ENCODE data around the gene CCDC60.

CCDC60 gene

GRCh38 chr12:119415714-119416113 lies 81.2 kb downstream of the CCDC60 start:
- DNase-seq: no peak
- no peak for TF ChIP-seq POLR2A (IDR thresholded peaks at IDR 0.05; ENCODE audit: low read length)
- TF ChIP-seq GATA1 (IDR thresholded peaks at IDR 0.05; ENCODE audit: low read depth, low read length): no peak

GRCh38 chr12:119417440-119417839 lies 82.9 kb downstream of the CCDC60 start:
- TF ChIP-seq GATA1 (IDR thresholded peaks at IDR 0.05; ENCODE audit: low read depth, low read length): no peak
- TF ChIP-seq POLR2A (IDR thresholded peaks at IDR 0.05; ENCODE audit: low read length): no peak
- no peak for DNase-seq

- no peak for TF ChIP-seq GATA1 (IDR thresholded peaks at IDR 0.05; ENCODE audit: low read depth, low read length)
- DNase-seq: no peak
These were observed 84.9 kb downstream of the CCDC60 start for GRCh38 chr12:119419381-119419780.

GRCh38 chr12:119423285-119423684 lies 88.8 kb downstream of the CCDC60 start:
- TF ChIP-seq GATA1 (IDR thresholded peaks at IDR 0.05; ENCODE audit: low read depth, low read length): no peak
- TF ChIP-seq POLR2A (IDR thresholded peaks at IDR 0.05; ENCODE audit: low read length): no peak
- DNase-seq: peak in 1 of 2 experiments; percentile 5

- TF ChIP-seq GATA1 (IDR thresholded peaks at IDR 0.05; ENCODE audit: low read depth, low read length) (no peak), POLR2A (IDR thresholded peaks at IDR 0.05; ENCODE audit: low read length) (no peak)
- DNase-seq: no peak
These were observed 91.1 kb downstream of the CCDC60 start for GRCh38 chr12:119425623-119426022.

GRCh38 chr12:119431151-119431550 lies 96.6 kb downstream of the CCDC60 start:
- DNase-seq: no peak
- no peak for TF ChIP-seq POLR2A (IDR thresholded peaks at IDR 0.05; ENCODE audit: low read length)
- TF ChIP-seq GATA1 (IDR thresholded peaks at IDR 0.05; ENCODE audit: low read depth, low read length): no peak

- no peak for TF ChIP-seq POLR2A (IDR thresholded peaks at IDR 0.05; ENCODE audit: low read length)
- TF ChIP-seq GATA1 (IDR thresholded peaks at IDR 0.05; ENCODE audit: low read depth, low read length): no peak
- DNase-seq: no peak
These were observed 98.4 kb downstream of the CCDC60 start for GRCh38 chr12:119432949-119433348.

GRCh38 chr12:119440803-119441360 lies 106.4 kb downstream of the CCDC60 start:
- DNase-seq: no peak
- no peak for TF ChIP-seq GATA1 (IDR thresholded peaks at IDR 0.05; ENCODE audit: low read depth, low read length)
- TF ChIP-seq POLR2A (IDR thresholded peaks at IDR 0.05; ENCODE audit: low read length): no peak

GRCh38 chr12:119444462-119445044 lies 110.0 kb downstream of the CCDC60 start:
- peak; percentile 79 to 88 for DNase-seq
- no peak for TF ChIP-seq GATA1 (IDR thresholded peaks at IDR 0.05; ENCODE audit: low read depth, low read length)
- TF ChIP-seq POLR2A (IDR thresholded peaks at IDR 0.05; ENCODE audit: low read length): no peak

GRCh38 chr12:119446459-119446858 lies 111.9 kb downstream of the CCDC60 start:
- no peak for DNase-seq
- TF ChIP-seq POLR2A (IDR thresholded peaks at IDR 0.05; ENCODE audit: low read length): no peak
- TF ChIP-seq GATA1 (IDR thresholded peaks at IDR 0.05; ENCODE audit: low read depth, low read length): no peak

GRCh38 chr12:119447126-119447525 lies 112.6 kb downstream of the CCDC60 start:
- DNase-seq: no peak
- TF ChIP-seq POLR2A (IDR thresholded peaks at IDR 0.05; ENCODE audit: low read length) (no peak), GATA1 (IDR thresholded peaks at IDR 0.05; ENCODE audit: low read depth, low read length) (no peak)

- DNase-seq: no peak
- no peak for TF ChIP-seq POLR2A (IDR thresholded peaks at IDR 0.05; ENCODE audit: low read length)
- no peak for TF ChIP-seq GATA1 (IDR thresholded peaks at IDR 0.05; ENCODE audit: low read depth, low read length)
These were observed 113.1 kb downstream of the CCDC60 start for GRCh38 chr12:119447618-119448017.

- TF ChIP-seq POLR2A (IDR thresholded peaks at IDR 0.05; ENCODE audit: low read length): no peak
- no peak for TF ChIP-seq GATA1 (IDR thresholded peaks at IDR 0.05; ENCODE audit: low read depth, low read length)
- no peak for DNase-seq
These were observed 114.1 kb downstream of the CCDC60 start for GRCh38 chr12:119448611-119449131.

GRCh38 chr12:119450771-119451170 lies 116.2 kb downstream of the CCDC60 start:
- TF ChIP-seq GATA1 (IDR thresholded peaks at IDR 0.05; ENCODE audit: low read depth, low read length): no peak
- TF ChIP-seq POLR2A (IDR thresholded peaks at IDR 0.05; ENCODE audit: low read length): no peak
- DNase-seq: no peak

GRCh38 chr12:119456824-119457223 lies 122.3 kb downstream of the CCDC60 start:
- DNase-seq: no peak
- TF ChIP-seq POLR2A (IDR thresholded peaks at IDR 0.05; ENCODE audit: low read length) (no peak), GATA1 (IDR thresholded peaks at IDR 0.05; ENCODE audit: low read depth, low read length) (no peak)
